OCI-LY7 (cell line): Measurements from ENCODE around the gene SLC38A3.

ENCODE experiments used
- EZH2phosphoT487 ChIP-seq: fragments of 200-600 bp; sonication (generic); IDR thresholded peaks from 2 replicates; pipeline ENCODE4 v1.6.1; 2018; ENCODE audit warnings: low read depth, borderline replicate concordance, mild to moderate bottlenecking, mixed run types, antibody characterized with exemption, low read length, moderate library complexity, mixed read lengths
- TF ChIP-seq, protein P1 (sequence below): fragments of 200-600 bp; sonication (generic); conservative IDR thresholded peaks from 2 replicates; pipeline ENCODE4 v1.5.1; 2014; ENCODE audit warnings: mild to moderate bottlenecking, antibody characterized with exemption, low read length, moderate library complexity, mixed read lengths

- TF ChIP-seq, protein P1, sequence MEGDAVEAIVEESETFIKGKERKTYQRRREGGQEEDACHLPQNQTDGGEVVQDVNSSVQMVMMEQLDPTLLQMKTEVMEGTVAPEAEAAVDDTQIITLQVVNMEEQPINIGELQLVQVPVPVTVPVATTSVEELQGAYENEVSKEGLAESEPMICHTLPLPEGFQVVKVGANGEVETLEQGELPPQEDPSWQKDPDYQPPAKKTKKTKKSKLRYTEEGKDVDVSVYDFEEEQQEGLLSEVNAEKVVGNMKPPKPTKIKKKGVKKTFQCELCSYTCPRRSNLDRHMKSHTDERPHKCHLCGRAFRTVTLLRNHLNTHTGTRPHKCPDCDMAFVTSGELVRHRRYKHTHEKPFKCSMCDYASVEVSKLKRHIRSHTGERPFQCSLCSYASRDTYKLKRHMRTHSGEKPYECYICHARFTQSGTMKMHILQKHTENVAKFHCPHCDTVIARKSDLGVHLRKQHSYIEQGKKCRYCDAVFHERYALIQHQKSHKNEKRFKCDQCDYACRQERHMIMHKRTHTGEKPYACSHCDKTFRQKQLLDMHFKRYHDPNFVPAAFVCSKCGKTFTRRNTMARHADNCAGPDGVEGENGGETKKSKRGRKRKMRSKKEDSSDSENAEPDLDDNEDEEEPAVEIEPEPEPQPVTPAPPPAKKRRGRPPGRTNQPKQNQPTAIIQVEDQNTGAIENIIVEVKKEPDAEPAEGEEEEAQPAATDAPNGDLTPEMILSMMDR = no peak
- TF ChIP-seq EZH2phosphoT487 = no peak
Measured at GRCh38 chr3:50203113-50203808, 1.8 kb upstream of the SLC38A3 start.
